Measurements from ENCODE around the gene FRMD1.
"Not testable (repeated sequence)": the region's sequence is repeated elsewhere in the genome, so short reads cannot be mapped to it uniquely, and the experiment has no call there.

Gene FRMD1

GRCh38 chr6:168078175-168078942, 653 bp downstream of the FRMD1 start:
- DNase-seq (ENCODE audit: low read depth in 2 of 2), result no peak

- DNase-seq (ENCODE audit: low read depth in 2 of 2), result not testable (repeated sequence)
Observed at GRCh38 chr6:168077401-168077800, 1.6 kb downstream of the FRMD1 start.

- DNase-seq (ENCODE audit: low read depth in 2 of 2), result no peak
Observed at GRCh38 chr6:168075787-168076202, 3.2 kb downstream of the FRMD1 start.

- DNase-seq (ENCODE audit: low read depth in 2 of 2), result no peak
Observed at GRCh38 chr6:168075216-168075615, 3.8 kb downstream of the FRMD1 start.

- no peak for DNase-seq (ENCODE audit: low read depth in 2 of 2)
Observed at GRCh38 chr6:168073937-168074730, 4.9 kb downstream of the FRMD1 start.

- DNase-seq (ENCODE audit: low read depth in 2 of 2), result no peak
Observed at GRCh38 chr6:168072730-168073129, 6.3 kb downstream of the FRMD1 start.

GRCh38 chr6:168072261-168072660, 6.8 kb downstream of the FRMD1 start:
- DNase-seq (ENCODE audit: low read depth in 2 of 2), result no peak

GRCh38 chr6:168071620-168072019, 7.4 kb downstream of the FRMD1 start:
- DNase-seq (ENCODE audit: low read depth in 2 of 2), result no peak

- DNase-seq (ENCODE audit: low read depth in 2 of 2), result no peak
Observed at GRCh38 chr6:168070804-168071203, 8.2 kb downstream of the FRMD1 start.

GRCh38 chr6:168067081-168067759, 11.8 kb downstream of the FRMD1 start:
- no peak for DNase-seq (ENCODE audit: low read depth in 2 of 2)

- no peak for DNase-seq (ENCODE audit: low read depth in 2 of 2)
Observed at GRCh38 chr6:168064226-168064807, 14.7 kb downstream of the FRMD1 start.

- no peak for DNase-seq (ENCODE audit: low read depth in 2 of 2)
Observed at GRCh38 chr6:168063431-168063830, 15.6 kb downstream of the FRMD1 start.

- no peak for DNase-seq (ENCODE audit: low read depth in 2 of 2)
Observed at GRCh38 chr6:168062346-168063289, 16.4 kb downstream of the FRMD1 start.

- no peak for DNase-seq (ENCODE audit: low read depth in 2 of 2)
Observed at GRCh38 chr6:168061269-168062210, 17.5 kb downstream of the FRMD1 start.

GRCh38 chr6:168060521-168060931, 18.5 kb downstream of the FRMD1 start:
- no peak for DNase-seq (ENCODE audit: low read depth in 2 of 2)

- DNase-seq (ENCODE audit: low read depth in 2 of 2), result no peak
Observed at GRCh38 chr6:168058691-168059551, 20.1 kb downstream of the FRMD1 start.

GRCh38 chr6:168057836-168058235, 21.2 kb downstream of the FRMD1 start:
- DNase-seq (ENCODE audit: low read depth in 2 of 2), result no peak

- DNase-seq (ENCODE audit: low read depth in 2 of 2), result no peak
Observed at GRCh38 chr6:168056892-168057527, 22.0 kb downstream of the FRMD1 start.
